K562 (cell line): Measurements from ENCODE around the gene PCK2. TPM values are rescaled to one million over a fixed set of nuclear protein-coding genes. Genes with fewer than 3 reads are reported as not detected.

Source experiments
- ATAC-seq: fragments of 200-7000 bp; cut with Tn5 transposase; 3 replicates; pipeline ENCODE4 v1.9.1; 2020; ENCODE audit warnings: moderate library complexity
- BruUV-seq: library from RNA; stranded (reverse); fragments of 400-500 nt; replicated peaks from 2 replicates; lab custom pipeline; 2021; lab: Mats Ljungman, UMichigan
- CTCF ChIA-PET: fragments of 300-600 bp; formaldehyde crosslinking; extraction: SDS; loops from one replicate; lab custom pipeline; 2021; ENCODE audit warnings: low intra/inter-chr PET ratio; lab: Yijun Ruan, JAX
- POLR2A ChIA-PET: fragments of 300-600, 350-650 bp; sonication (Branson Sonifier 250); formaldehyde crosslinking; extraction: SDS; loops from one replicate; lab custom pipeline; 2021; ENCODE audit warnings: antibody characterized with exemption, inconsistent platforms; lab: Yijun Ruan, JAX
- DNase-seq, 4 experiments: peaks; one replicate each; pipeline versions ENCODE4 v3.0.0 to v3.0.0-alpha.2; 2011 to 2018; ENCODE audit warnings: low spot score in 3 of 4, mixed read lengths in 3 of 4; ENCODE audit errors: extremely low read depth in 1 of 4
- FAIRE-seq: peaks from 2 replicates; lab custom pipeline; 2011; peaks lifted over from hg19 to GRCh38; lab: Jason Lieb, UNC
- H2AFZ ChIP-seq: 2 replicates; pipeline ENCODE4 v1.6.0; 2011; ENCODE audit warnings: low read depth, low read length, control low read depth, inconsistent platforms
- H3K27ac ChIP-seq: fragments of 200-600 bp; 3 replicates; pipeline ENCODE4 v1.8.0; 2011; ENCODE audit warnings: low read depth, mild to moderate bottlenecking, control low read depth, inconsistent platforms, low read length, moderate library complexity, mixed read lengths; ENCODE audit errors: extremely low read depth
- H3K27me3 ChIP-seq, 2 experiments: fragments of 300-600 bp in 1 of 2; 2 replicates in 1 of 2; 3 replicates in 1 of 2; pipeline versions ENCODE4 v1.6.0 to v1.8.0; 2011; ENCODE audit warnings: inconsistent platforms in 2 of 2, low read length in 2 of 2, mild to moderate bottlenecking in 1 of 2, mixed read lengths in 1 of 2, moderate library complexity in 1 of 2; ENCODE audit not compliant: control insufficient read depth in 2 of 2, insufficient read depth in 2 of 2
- H3K36me3 ChIP-seq: fragments of 300-600 bp; 3 replicates; pipeline ENCODE4 v1.8.0; 2011; ENCODE audit warnings: mild to moderate bottlenecking, low read length, inconsistent platforms; ENCODE audit not compliant: control insufficient read depth, insufficient read depth
- H3K4me1 ChIP-seq, 2 experiments: fragments of 200-600 bp in 1 of 2; replicated peaks in 1 of 2; 2 replicates in 1 of 2; 3 replicates in 1 of 2; pipeline versions ENCODE4 v1.5.1 to v1.8.0; 2011; ENCODE audit warnings: inconsistent platforms in 2 of 2, low read length in 2 of 2, mild to moderate bottlenecking in 1 of 2, mixed read lengths in 1 of 2, moderate library complexity in 1 of 2; ENCODE audit not compliant: control insufficient read depth in 2 of 2, insufficient read depth in 2 of 2
- H3K4me2 ChIP-seq: 2 replicates; pipeline ENCODE4 v1.6.1; 2011; ENCODE audit warnings: low read length, control low read depth, inconsistent platforms, mixed read lengths; ENCODE audit not compliant: insufficient read depth
- H3K4me3 ChIP-seq: fragments of 200-600 bp; sonication (generic), shearing (Covaris generic); 2 replicates; pipeline ENCODE4 v1.5.1; 2016; ENCODE audit warnings: control low read depth, inconsistent platforms
- H3K79me2 ChIP-seq: fragments of 200-600 bp; 3 replicates; pipeline ENCODE4 v1.8.0; 2011; ENCODE audit warnings: low read length, inconsistent platforms; ENCODE audit not compliant: control insufficient read depth, insufficient read depth
- H3K9ac ChIP-seq, 2 experiments: 2 replicates each; pipeline versions ENCODE4 v1.6.0 to v1.6.1; 2011; ENCODE audit warnings: low read depth in 2 of 2, low read length in 2 of 2, control low read depth in 1 of 2, inconsistent platforms in 1 of 2, mild to moderate bottlenecking in 1 of 2, mixed read lengths in 1 of 2; ENCODE audit not compliant: insufficient read depth in 1 of 2
- H3K9me1 ChIP-seq: one replicate; pipeline ENCODE4 v1.6.0; 2011; ENCODE audit warnings: inconsistent platforms, mild to moderate bottlenecking, low read length, moderate library complexity; ENCODE audit not compliant: control insufficient read depth, insufficient read depth
- H3K9me3 ChIP-seq: replicated peaks from 2 replicates; pipeline ENCODE4 v1.5.1; 2011; ENCODE audit warnings: low read depth, low read length, inconsistent platforms; ENCODE audit not compliant: control insufficient read depth, insufficient read depth
- H4K20me1 ChIP-seq: replicated peaks from 2 replicates; pipeline ENCODE4 v1.6.1; 2011; ENCODE audit warnings: low read length, inconsistent platforms, mixed read lengths; ENCODE audit not compliant: control insufficient read depth, insufficient read depth
- BRF2 ChIP-seq: IDR thresholded peaks from 3 replicates; pipeline ENCODE4 v1.6.1; 2011; ENCODE audit warnings: borderline replicate concordance, mild to moderate bottlenecking; ENCODE audit not compliant: insufficient read length, insufficient read depth
- CC2D1A ChIP-seq: fragments of 450-650 bp; IDR thresholded peaks from 2 replicates; pipeline ENCODE4 v1.6.1; 2017; ENCODE audit warnings: mild to moderate bottlenecking
- SRSF7 ChIP-seq: fragments of 200-400 bp; formaldehyde crosslinking; optimal IDR thresholded peaks from 2 replicates; pipeline ENCODE3; 2017; ENCODE audit warnings: mild to moderate bottlenecking, low read depth, low read length
- TAF7 ChIP-seq: fragments of 450-650 bp; IDR thresholded peaks from 2 replicates; pipeline ENCODE4 v1.6.1; 2016; ENCODE audit warnings: missing genetic modification characterization, missing compliant biosample characterization
- WGBS: fragments of 100-300 bp; shearing (Covaris generic); methylation state at CpG from one replicate; pipeline ENCODE4 v1.1.6; 2016; ENCODE audit warnings: low coverage, mixed read lengths; ENCODE audit not compliant: insufficient coverage; ENCODE audit errors: missing lambda C conversion rate; 5-methylcytosine and 5-hydroxymethylcytosine counted together
- in situ Hi-C: fragments of 300-500 bp; cut with MboI; formaldehyde crosslinking; loops from 4 replicates; pipeline ENCODE4 v1.15.0; 2018; ENCODE audit warnings: inconsistent platforms, mixed read lengths
- intact Hi-C: fragments of 100-400 bp; cut with micrococcal nuclease; formaldehyde crosslinking; loops from 2 replicates; pipeline ENCODE4 v1.14.2; 2022
- polyA plus RNA-seq, 8 experiments: library from polyadenylated mRNA; depleted of rRNA in 4 of 8; stranded (reverse) in 5 of 8; unstranded in 3 of 8; fragments of >200 nt; fragmentation: Nextera tagmentation in 2 of 8; fragmentation: Illumina TruSeq in 1 of 8; extraction: Ambion mirVana in 2 of 8; extraction: Trizol in 1 of 8; gene quantifications; 2 replicates each; pipeline versions ENCODE4 v1.2.1 to v1.2.3, GENCODE V29; 2011 to 2014; ENCODE audit warnings: inconsistent platforms in 1 of 8, missing spikeins in 1 of 8
- total RNA-seq, 7 experiments: library from RNA; depleted of rRNA in 6 of 7; stranded (reverse); fragments of >200 nt in 6 of 7; fragmentation: Illumina TruSeq in 2 of 7; extraction: Trizol in 2 of 7; gene quantifications; 2 replicates each; pipeline versions ENCODE4 v1.2.1 to v1.2.3, GENCODE V29; 2011 to 2021; ENCODE audit warnings: low replicate concordance in 1 of 7

Gene PCK2
- total and polyA plus RNA-seq, 9 of the 15 experiments (the other 6 are each of a cell fraction or from before 2014, with no cell fraction given) = 3.3 to 60.9 (median 30.4) TPM

- H3K79me2 ChIP-seq = no peaks in the 10 kb centered on the region
- H3K4me3 ChIP-seq = no peak overlapping the region
- in situ Hi-C loops (no loop called here), intact Hi-C loops (no loop called here)
- CTCF ChIA-PET = no interaction called here
- WGBS = 5% methylated on average over 9 of the region's 10 CpGs
- no peaks in the 10 kb centered on the region for H4K20me1 ChIP-seq
- no peak overlapping the region for H3K9ac ChIP-seq
- H3K36me3 ChIP-seq = no peaks in the 10 kb centered on the region
- no TSS peak for BruUV-seq
- FAIRE-seq = no peak
- H3K9me1 ChIP-seq = no peaks in the 10 kb centered on the region
- no peak for ATAC-seq
- no peaks in the 10 kb centered on the region for H3K9me3 ChIP-seq
- no peak overlapping the region for H3K27ac ChIP-seq
- TF ChIP-seq CC2D1A = no peak
- no peak overlapping the region for H3K4me2 ChIP-seq
- no peak for DNase-seq
- POLR2A ChIA-PET = interaction anchor here (0.9 to 1.5 kb wide), 3 partner anchors 13 to 41 kb away, joined by 3 to 4 read pairs (median 3); partner anchors contain the start of gene PCK2
- H2AFZ ChIP-seq = no peak overlapping the region
- H3K4me1 ChIP-seq = peaks cover 0 to 4% of the 10 kb centered on the region in 2 experiments; a peak in 2 of 5 replicates
- H3K27me3 ChIP-seq = peaks cover 0 to 51% of the 10 kb centered on the region in 2 experiments; a peak in 3 of 5 replicates
Measured at GRCh38 chr14:24068711-24069410, 25.2 kb upstream of the PCK2 start.

GRCh38 chr14:24069411-24069735 is 24.7 kb upstream of the PCK2 start:
- POLR2A ChIA-PET = interaction anchor here (0.9 to 1.5 kb wide), 2 partner anchors 13 to 41 kb away, joined by 3 to 4 read pairs; no protein-coding TSS in a partner anchor

More at GRCh38 chr14:24069411-24069735, 24.7 kb upstream of the PCK2 start:
- Histone ChIP-seq H3K4me1 (peaks cover 0 to 4% of the 10 kb centered on the region in 2 experiments; a peak in 2 of 5 replicates), H3K9ac (no peak overlapping the region), H3K27ac (no peak overlapping the region), H4K20me1 (no peaks in the 10 kb centered on the region), H3K27me3 (peaks cover 0 to 51% of the 10 kb centered on the region in 2 experiments; a peak in 3 of 5 replicates), H2AFZ (no peak overlapping the region), H3K79me2 (no peaks in the 10 kb centered on the region), H3K9me1 (no peaks in the 10 kb centered on the region), H3K4me3 (no peak overlapping the region), H3K36me3 (no peaks in the 10 kb centered on the region), H3K4me2 (no peak overlapping the region), H3K9me3 (no peaks in the 10 kb centered on the region)
- TF ChIP-seq TAF7 (tag) (no peak), BRF2 (no peak), SRSF7 (no peak)
- 0% methylated on average over 3 of the region's 6 CpGs for WGBS
- no peak for FAIRE-seq
- DNase-seq = no peak
- CTCF ChIA-PET = no interaction called here
- no TSS peak for BruUV-seq
- no peak for ATAC-seq
- in situ Hi-C loops = no loop called here
- intact Hi-C loops = no loop called here
